Measurements from ENCODE around the gene ZFHX2. TPM values are rescaled to one million over a fixed set of nuclear protein-coding genes. Genes with fewer than 3 reads are reported as not detected.
A peak's percentile ranks its signal among the peaks of the same experiment; 100 is the strongest.

ZFHX2 gene
- total and polyA plus RNA-seq, 2 of the 13 experiments (the other 11 are each of a cell fraction or from before 2014, with no cell fraction given): 0.17 to 0.44 TPM

DNA sequence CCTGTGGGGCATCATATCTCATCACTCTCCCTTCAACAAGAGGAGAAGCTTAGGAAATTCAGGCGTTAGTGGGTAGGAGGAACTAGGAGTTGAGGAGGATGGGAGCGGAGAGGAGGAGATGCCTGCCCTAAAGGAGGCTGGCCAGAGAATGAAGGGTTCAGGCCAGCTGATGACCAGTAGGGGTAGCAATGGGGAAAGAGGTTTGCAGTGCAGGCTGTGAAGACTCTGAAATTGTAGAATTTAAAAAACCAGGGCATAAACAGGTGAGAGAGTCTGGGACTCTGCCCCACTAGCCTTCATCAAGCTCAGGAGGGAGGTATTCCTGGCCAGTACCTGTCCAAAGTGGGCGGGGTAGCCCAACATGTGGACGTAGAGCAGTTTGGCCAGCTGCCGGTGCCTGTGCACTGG, 15.2 kb upstream of the ZFHX2 start (continued):
- TF ChIP-seq, protein P1, sequence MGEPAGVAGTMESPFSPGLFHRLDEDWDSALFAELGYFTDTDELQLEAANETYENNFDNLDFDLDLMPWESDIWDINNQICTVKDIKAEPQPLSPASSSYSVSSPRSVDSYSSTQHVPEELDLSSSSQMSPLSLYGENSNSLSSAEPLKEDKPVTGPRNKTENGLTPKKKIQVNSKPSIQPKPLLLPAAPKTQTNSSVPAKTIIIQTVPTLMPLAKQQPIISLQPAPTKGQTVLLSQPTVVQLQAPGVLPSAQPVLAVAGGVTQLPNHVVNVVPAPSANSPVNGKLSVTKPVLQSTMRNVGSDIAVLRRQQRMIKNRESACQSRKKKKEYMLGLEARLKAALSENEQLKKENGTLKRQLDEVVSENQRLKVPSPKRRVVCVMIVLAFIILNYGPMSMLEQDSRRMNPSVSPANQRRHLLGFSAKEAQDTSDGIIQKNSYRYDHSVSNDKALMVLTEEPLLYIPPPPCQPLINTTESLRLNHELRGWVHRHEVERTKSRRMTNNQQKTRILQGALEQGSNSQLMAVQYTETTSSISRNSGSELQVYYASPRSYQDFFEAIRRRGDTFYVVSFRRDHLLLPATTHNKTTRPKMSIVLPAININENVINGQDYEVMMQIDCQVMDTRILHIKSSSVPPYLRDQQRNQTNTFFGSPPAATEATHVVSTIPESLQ (CRISPR knock-in tag; conservative IDR thresholded peaks at IDR 0.05): 0 out of 2 replicates have a peak, but pooled peaks have one; percentile 10
- TF ChIP-seq, protein P2, sequence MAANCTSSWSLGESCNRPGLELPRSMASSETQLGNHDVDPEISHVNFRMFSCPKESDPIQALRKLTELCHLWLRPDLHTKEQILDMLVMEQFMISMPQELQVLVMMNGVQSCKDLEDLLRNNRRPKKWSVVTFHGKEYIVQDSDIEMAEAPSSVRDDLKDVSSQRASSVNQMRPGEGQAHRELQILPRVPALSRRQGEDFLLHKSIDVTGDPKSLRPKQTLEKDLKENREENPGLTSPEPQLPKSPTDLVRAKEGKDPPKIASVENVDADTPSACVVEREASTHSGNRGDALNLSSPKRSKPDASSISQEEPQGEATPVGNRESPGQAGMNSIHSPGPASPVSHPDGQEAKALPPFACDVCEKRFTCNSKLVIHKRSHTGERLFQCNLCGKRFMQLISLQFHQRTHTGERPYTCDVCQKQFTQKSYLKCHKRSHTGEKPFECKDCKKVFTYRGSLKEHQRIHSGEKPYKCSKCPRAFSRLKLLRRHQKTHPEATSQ (CRISPR knock-in tag; IDR thresholded peaks at IDR 0.05; ENCODE audit: borderline replicate concordance): 0 out of 2 replicates have a peak, but pooled peaks have one; percentile 34
- TF ChIP-seq ZC3H13 (CRISPR knock-in tag; IDR thresholded peaks at IDR 0.05) (no peak), GATAD2A (CRISPR knock-in tag; IDR thresholded peaks at IDR 0.05) (0 out of 2 replicates have a peak, but pooled peaks have one; percentile 8), ZNF10 (CRISPR knock-in tag; IDR thresholded peaks at IDR 0.05; ENCODE audit: borderline replicate concordance, low read depth) (0 out of 2 replicates have a peak, but pooled peaks have one; percentile 12), THAP11 (CRISPR knock-in tag; IDR thresholded peaks at IDR 0.05) (peak; percentile 33; the same call in 1 of the 2 replicates), NFE2L1 (CRISPR knock-in tag; IDR thresholded peaks at IDR 0.05; ENCODE audit: borderline replicate concordance) (0 out of 2 replicates have a peak, but pooled peaks have one; percentile 8), ZNF367 (CRISPR knock-in tag; IDR thresholded peaks at IDR 0.05; ENCODE audit: borderline replicate concordance) (no peak), TEAD3 (CRISPR knock-in tag; optimal IDR thresholded peaks at IDR 0.05; ENCODE audit: borderline replicate concordance) (peak; percentile 23)
- TF ChIP-seq, protein P3, sequence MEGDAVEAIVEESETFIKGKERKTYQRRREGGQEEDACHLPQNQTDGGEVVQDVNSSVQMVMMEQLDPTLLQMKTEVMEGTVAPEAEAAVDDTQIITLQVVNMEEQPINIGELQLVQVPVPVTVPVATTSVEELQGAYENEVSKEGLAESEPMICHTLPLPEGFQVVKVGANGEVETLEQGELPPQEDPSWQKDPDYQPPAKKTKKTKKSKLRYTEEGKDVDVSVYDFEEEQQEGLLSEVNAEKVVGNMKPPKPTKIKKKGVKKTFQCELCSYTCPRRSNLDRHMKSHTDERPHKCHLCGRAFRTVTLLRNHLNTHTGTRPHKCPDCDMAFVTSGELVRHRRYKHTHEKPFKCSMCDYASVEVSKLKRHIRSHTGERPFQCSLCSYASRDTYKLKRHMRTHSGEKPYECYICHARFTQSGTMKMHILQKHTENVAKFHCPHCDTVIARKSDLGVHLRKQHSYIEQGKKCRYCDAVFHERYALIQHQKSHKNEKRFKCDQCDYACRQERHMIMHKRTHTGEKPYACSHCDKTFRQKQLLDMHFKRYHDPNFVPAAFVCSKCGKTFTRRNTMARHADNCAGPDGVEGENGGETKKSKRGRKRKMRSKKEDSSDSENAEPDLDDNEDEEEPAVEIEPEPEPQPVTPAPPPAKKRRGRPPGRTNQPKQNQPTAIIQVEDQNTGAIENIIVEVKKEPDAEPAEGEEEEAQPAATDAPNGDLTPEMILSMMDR (CRISPR knock-in tag; IDR thresholded peaks at IDR 0.05): 0 out of 2 replicates have a peak, but pooled peaks have one; percentile 11
- TF ChIP-seq, protein P4, sequence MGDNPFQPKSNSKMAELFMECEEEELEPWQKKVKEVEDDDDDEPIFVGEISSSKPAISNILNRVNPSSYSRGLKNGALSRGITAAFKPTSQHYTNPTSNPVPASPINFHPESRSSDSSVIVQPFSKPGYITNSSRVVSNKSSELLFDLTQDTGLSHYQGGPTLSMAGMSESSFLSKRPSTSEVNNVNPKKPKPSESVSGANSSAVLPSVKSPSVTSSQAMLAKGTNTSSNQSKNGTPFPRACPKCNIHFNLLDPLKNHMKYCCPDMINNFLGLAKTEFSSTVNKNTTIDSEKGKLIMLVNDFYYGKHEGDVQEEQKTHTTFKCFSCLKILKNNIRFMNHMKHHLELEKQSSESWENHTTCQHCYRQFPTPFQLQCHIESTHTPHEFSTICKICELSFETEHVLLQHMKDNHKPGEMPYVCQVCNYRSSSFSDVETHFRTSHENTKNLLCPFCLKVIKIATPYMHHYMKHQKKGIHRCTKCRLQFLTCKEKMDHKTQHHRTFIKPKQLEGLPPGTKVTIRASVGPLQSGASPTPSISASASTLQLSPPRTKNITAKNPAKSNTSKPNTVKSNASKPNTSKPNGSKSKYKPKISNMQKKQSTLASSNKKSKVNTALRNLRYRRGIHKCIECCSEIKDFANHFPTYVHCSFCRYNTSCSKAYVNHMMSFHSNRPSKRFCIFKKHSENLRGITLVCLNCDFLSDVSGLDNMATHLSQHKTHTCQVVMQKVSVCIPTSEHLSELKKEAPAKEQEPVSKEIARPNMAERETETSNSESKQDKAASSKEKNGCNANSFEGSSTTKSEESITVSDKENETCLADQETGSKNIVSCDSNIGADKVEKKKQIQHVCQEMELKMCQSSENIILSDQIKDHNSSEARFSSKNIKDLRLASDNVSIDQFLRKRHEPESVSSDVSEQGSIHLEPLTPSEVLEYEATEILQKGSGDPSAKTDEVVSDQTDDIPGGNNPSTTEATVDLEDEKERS (CRISPR knock-in tag; IDR thresholded peaks at IDR 0.05): no peak

Data from HepG2 (cell line).